ENCODE data around the gene LRRC8B. TPM values are rescaled to one million over a fixed set of nuclear protein-coding genes. Genes with fewer than 3 reads are reported as not detected.

LRRC8B gene
- total and polyA plus RNA-seq, 9 of the 15 experiments (the other 6 are each of a cell fraction or from before 2014, with no cell fraction given): 4.3 to 43.7 (median 14.4) TPM

DNA sequence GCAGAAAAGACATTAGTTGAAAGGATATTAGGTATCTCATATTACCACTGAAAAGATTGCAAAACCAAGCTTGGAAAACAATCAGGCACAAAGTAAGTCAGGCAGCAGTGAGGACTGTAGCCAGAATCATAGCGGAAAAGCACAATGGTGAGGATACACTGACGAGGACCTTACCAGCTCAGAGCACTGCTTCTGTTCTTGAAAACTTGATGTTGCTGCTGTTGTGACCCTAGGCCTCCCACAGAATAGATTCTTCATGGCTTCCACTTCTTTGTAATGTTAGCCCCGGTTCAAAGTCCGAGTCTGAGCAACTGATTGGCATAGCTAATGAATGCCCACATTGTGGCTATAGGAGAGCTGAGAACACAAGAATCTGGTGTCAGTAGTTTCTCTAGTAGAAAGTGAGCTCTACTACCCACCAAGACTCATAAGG lies 63.1 kb downstream of the LRRC8B start:
- no TSS peak for BruUV-seq (replicated peaks)
- Histone ChIP-seq H3K9ac (ENCODE audit: insufficient read depth in 1 of 2, low read depth in 2 of 2, low read length in 2 of 2) (no peak overlapping the region), H3K9me1 (ENCODE audit: control insufficient read depth, insufficient read depth, low read length) (no peaks in the 10 kb centered on the region), H3K79me2 (ENCODE audit: control insufficient read depth, insufficient read depth, low read length) (peaks cover 68% of the 10 kb centered on the region), H3K4me1 (replicated peaks in 1 of 2; ENCODE audit: control insufficient read depth in 2 of 2, insufficient read depth in 2 of 2, low read length in 2 of 2) (no peaks in the 10 kb centered on the region), H3K36me3 (ENCODE audit: control insufficient read depth, insufficient read depth, low read length) (peaks cover 88% of the 10 kb centered on the region), H3K9me3 (replicated peaks; ENCODE audit: control insufficient read depth, insufficient read depth, low read depth, low read length) (no peaks in the 10 kb centered on the region), H3K27ac (ENCODE audit: extremely low read depth, low read depth, low read length) (no peak overlapping the region), H3K4me2 (ENCODE audit: insufficient read depth, low read length) (no peak overlapping the region), H3K4me3 (no peak overlapping the region), H2AFZ (ENCODE audit: low read depth, low read length) (no peak overlapping the region), H3K27me3 (ENCODE audit: control insufficient read depth in 2 of 2, insufficient read depth in 2 of 2, low read length in 2 of 2) (no peaks in the 10 kb centered on the region), H4K20me1 (replicated peaks; ENCODE audit: control insufficient read depth, insufficient read depth, low read length) (no peaks in the 10 kb centered on the region; the same call in 1 of the 2 replicates)
- no peak for DNase-seq (ENCODE audit: extremely low read depth in 1 of 4, low spot score in 3 of 4)
- ChIA-PET CTCF (ENCODE audit: low intra/inter-chr PET ratio) (no interaction called here), POLR2A (interaction anchor here (1.5 kb wide), 1 partner anchor 14 kb away, joined by 3 read pairs; no protein-coding TSS in a partner anchor)
- no peak for FAIRE-seq
- 93% methylated on average over 4 of the region's 4 CpGs for WGBS (ENCODE audit: insufficient coverage, low coverage, missing lambda C conversion rate)
- intact Hi-C loops (cut with micrococcal nuclease) (no loop called here), in situ Hi-C loops (cut with MboI) (no loop called here)
- ATAC-seq: no peak
- TF ChIP-seq MEF2A (IDR thresholded peaks at IDR 0.05; ENCODE audit: control insufficient read depth, low read depth, low read length) (no peak), MBD1 (CRISPR knock-in tag; IDR thresholded peaks at IDR 0.05) (no peak), NKRF (IDR thresholded peaks at IDR 0.05; ENCODE audit: borderline replicate concordance) (no peak), PCBP1 (IDR thresholded peaks at IDR 0.05; ENCODE audit: low read depth, low read length, poor library complexity, severe bottlenecking) (no peak), KDM2B (CRISPR knock-in tag; IDR thresholded peaks at IDR 0.05) (no peak), AFF1 (IDR thresholded peaks at IDR 0.05; ENCODE audit: low read depth in 1 of 2, partially characterized antibody in 2 of 2) (no peak), OTX1 (CRISPR knock-in tag; IDR thresholded peaks at IDR 0.05) (no peak), SRSF1 (IDR thresholded peaks at IDR 0.05; ENCODE audit: low read depth, low read length) (no peak)
- TF ChIP-seq, protein P1, sequence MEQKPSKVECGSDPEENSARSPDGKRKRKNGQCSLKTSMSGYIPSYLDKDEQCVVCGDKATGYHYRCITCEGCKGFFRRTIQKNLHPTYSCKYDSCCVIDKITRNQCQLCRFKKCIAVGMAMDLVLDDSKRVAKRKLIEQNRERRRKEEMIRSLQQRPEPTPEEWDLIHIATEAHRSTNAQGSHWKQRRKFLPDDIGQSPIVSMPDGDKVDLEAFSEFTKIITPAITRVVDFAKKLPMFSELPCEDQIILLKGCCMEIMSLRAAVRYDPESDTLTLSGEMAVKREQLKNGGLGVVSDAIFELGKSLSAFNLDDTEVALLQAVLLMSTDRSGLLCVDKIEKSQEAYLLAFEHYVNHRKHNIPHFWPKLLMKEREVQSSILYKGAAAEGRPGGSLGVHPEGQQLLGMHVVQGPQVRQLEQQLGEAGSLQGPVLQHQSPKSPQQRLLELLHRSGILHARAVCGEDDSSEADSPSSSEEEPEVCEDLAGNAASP (IDR thresholded peaks at IDR 0.05): no peak
- TF ChIP-seq, protein P2, sequence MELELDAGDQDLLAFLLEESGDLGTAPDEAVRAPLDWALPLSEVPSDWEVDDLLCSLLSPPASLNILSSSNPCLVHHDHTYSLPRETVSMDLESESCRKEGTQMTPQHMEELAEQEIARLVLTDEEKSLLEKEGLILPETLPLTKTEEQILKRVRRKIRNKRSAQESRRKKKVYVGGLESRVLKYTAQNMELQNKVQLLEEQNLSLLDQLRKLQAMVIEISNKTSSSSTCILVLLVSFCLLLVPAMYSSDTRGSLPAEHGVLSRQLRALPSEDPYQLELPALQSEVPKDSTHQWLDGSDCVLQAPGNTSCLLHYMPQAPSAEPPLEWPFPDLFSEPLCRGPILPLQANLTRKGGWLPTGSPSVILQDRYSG (tag; conservative IDR thresholded peaks at IDR 0.05; ENCODE audit: low read depth): no peak
